ENCODE data around the gene GLYR1.

The GLYR1 gene

GRCh38 chr16:4805231-4805630 is 41.9 kb downstream of the GLYR1 start:
- DNase-seq (ENCODE audit: low spot score), result no peak

- no peak for DNase-seq (ENCODE audit: low spot score)
Observed at GRCh38 chr16:4803898-4804762, 43.0 kb downstream of the GLYR1 start.

- DNase-seq (ENCODE audit: low spot score), result no peak
Observed at GRCh38 chr16:4803401-4803844, 43.7 kb downstream of the GLYR1 start.

- DNase-seq (ENCODE audit: low spot score), result peak; percentile 85
Observed at GRCh38 chr16:4802659-4803287, 44.3 kb downstream of the GLYR1 start.

- peak; percentile 88 for DNase-seq (ENCODE audit: low spot score)
Observed at GRCh38 chr16:4801962-4802658, 45.0 kb downstream of the GLYR1 start, which contains the start of gene ROGDI. ROGDI (minus strand) TSS chr16:4802633; CDS start chr16:4802571, 62 bp downstream.

- DNase-seq (ENCODE audit: low spot score), result no peak
Observed at GRCh38 chr16:4801051-4801961, 45.8 kb downstream of the GLYR1 start.

GRCh38 chr16:4800290-4801041 is 46.6 kb downstream of the GLYR1 start:
- DNase-seq (ENCODE audit: low spot score), result no peak

- no peak for DNase-seq (ENCODE audit: low spot score)
Observed at GRCh38 chr16:4799171-4799855, 47.8 kb downstream of the GLYR1 start.

- no peak for DNase-seq (ENCODE audit: low spot score)
Observed at GRCh38 chr16:4798456-4798855, 48.6 kb downstream of the GLYR1 start.

GRCh38 chr16:4797805-4798252 is 49.3 kb downstream of the GLYR1 start:
- no peak for DNase-seq (ENCODE audit: low spot score)

GRCh38 chr16:4796982-4797804 is 49.9 kb downstream of the GLYR1 start:
- DNase-seq (ENCODE audit: low spot score), result no peak

GRCh38 chr16:4795828-4796572 is 51.1 kb downstream of the GLYR1 start:
- DNase-seq (ENCODE audit: low spot score), result no peak

- DNase-seq (ENCODE audit: low spot score), result no peak
Observed at GRCh38 chr16:4795181-4795827, 51.8 kb downstream of the GLYR1 start, which contains the start of gene SMIM22. SMIM22 (plus strand) TSS chr16:4795369; CDS start chr16:4795735, 366 bp downstream.

GRCh38 chr16:4792951-4793513 is 54.1 kb downstream of the GLYR1 start:
- no peak for DNase-seq (ENCODE audit: low spot score)

GRCh38 chr16:4790871-4791270 is 56.2 kb downstream of the GLYR1 start:
- DNase-seq (ENCODE audit: low spot score), result no peak

GRCh38 chr16:4790261-4790660 is 56.8 kb downstream of the GLYR1 start:
- no peak for DNase-seq (ENCODE audit: low spot score)

- DNase-seq (ENCODE audit: low spot score), result no peak
Observed at GRCh38 chr16:4788910-4789309, 58.2 kb downstream of the GLYR1 start.

GRCh38 chr16:4788489-4788889 is 58.6 kb downstream of the GLYR1 start:
- DNase-seq (ENCODE audit: low spot score), result no peak
